GM13976 (cell line): Measurements from ENCODE around the gene GNRH2.
A peak's percentile ranks its signal among the peaks of the same experiment; 100 is the strongest.

Experiments
- DNase-seq: peaks from one replicate; pipeline ENCODE4 v3.0.0; 2012; ENCODE audit warnings: low spot score
- in situ Hi-C: fragments of 300-500 bp; cut with MboI; formaldehyde crosslinking; loops from one replicate; pipeline ENCODE4 v1.12.0; 2022; ENCODE audit warnings: low sequenced_read_pairs, mixed read lengths, inconsistent platforms; ENCODE audit not compliant: unreplicated experiment
- TF ChIP-seq, protein P1 (sequence below): IDR thresholded peaks from 2 replicates; pipeline ENCODE4 v1.5.1; 2012; ENCODE audit warnings: borderline replicate concordance, mild to moderate bottlenecking; ENCODE audit not compliant: insufficient read depth; ENCODE audit errors: extremely low read depth, missing control alignments, control extremely low read depth

The GNRH2 gene

GRCh38 chr20:3040086-3040485 is 3.3 kb upstream of the GNRH2 start:
- in situ Hi-C loops: no loop called here
- TF ChIP-seq, protein P1, sequence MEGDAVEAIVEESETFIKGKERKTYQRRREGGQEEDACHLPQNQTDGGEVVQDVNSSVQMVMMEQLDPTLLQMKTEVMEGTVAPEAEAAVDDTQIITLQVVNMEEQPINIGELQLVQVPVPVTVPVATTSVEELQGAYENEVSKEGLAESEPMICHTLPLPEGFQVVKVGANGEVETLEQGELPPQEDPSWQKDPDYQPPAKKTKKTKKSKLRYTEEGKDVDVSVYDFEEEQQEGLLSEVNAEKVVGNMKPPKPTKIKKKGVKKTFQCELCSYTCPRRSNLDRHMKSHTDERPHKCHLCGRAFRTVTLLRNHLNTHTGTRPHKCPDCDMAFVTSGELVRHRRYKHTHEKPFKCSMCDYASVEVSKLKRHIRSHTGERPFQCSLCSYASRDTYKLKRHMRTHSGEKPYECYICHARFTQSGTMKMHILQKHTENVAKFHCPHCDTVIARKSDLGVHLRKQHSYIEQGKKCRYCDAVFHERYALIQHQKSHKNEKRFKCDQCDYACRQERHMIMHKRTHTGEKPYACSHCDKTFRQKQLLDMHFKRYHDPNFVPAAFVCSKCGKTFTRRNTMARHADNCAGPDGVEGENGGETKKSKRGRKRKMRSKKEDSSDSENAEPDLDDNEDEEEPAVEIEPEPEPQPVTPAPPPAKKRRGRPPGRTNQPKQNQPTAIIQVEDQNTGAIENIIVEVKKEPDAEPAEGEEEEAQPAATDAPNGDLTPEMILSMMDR: no peak
- no peak for DNase-seq

- TF ChIP-seq, protein P1: no peak
- in situ Hi-C loops: no loop called here
- no peak for DNase-seq
Observed at GRCh38 chr20:3041854-3042409, 1.5 kb upstream of the GNRH2 start.

DNA sequence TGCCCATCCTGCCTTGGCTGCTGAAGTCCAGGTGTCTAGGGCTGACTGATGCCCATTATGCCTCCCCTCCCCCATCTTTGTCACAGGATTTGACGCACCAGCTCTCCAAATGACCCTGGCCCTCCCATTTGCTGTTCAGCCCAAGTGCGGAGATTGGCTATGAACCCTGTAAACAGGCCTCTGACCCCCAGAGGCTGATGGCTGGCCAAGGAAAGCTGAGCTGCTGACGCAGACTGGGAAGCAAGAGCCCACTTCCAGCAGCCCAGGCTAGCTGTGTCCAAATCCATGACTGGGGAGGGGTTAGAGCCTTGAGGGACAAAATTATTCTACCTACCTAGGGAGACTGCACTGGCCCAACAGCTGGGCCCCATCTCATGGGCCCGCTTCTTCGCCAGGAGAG is 797 bp upstream of the GNRH2 start:
- no peak for DNase-seq
- TF ChIP-seq, protein P1: no peak
- in situ Hi-C loops: no loop called here

DNA sequence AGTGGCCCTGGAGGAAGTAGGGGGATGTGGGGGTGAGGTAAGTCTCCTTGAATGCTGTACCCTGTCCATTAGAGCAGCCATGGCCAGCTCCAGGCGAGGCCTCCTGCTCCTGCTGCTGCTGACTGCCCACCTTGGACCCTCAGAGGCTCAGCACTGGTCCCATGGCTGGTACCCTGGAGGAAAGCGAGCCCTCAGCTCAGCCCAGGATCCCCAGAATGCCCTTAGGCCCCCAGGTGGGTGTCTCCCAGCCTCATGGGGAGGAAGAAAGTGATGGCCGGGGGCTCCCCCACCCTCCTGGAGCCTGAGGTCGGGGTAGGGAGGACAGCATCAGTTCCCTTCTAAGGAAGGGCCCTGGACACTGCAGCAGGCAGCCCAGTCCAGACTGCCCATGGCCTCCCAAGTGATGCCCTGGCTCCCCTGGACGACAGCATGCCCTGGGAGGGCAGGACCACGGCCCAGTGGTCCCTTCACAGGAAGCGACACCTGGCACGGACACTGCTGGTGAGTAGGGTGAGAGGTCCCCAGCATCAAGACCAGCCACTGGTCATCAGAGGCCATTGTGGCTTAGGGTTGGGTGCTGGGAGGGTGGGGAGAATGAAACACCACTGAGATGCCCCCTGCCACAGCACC is 1.0 kb downstream of the GNRH2 start:
- TF ChIP-seq, protein P1: no peak
- DNase-seq: no peak
- in situ Hi-C loops: no loop called here

GRCh38 chr20:3045042-3045815 is 1.8 kb downstream of the GNRH2 start:
- in situ Hi-C loops: no loop called here
- TF ChIP-seq, protein P1: no peak
- peak; percentile 87 for DNase-seq

- TF ChIP-seq, protein P1: no peak
- in situ Hi-C loops: no loop called here
- DNase-seq: peak; percentile 97
Observed at GRCh38 chr20:3045816-3046676, 2.6 kb downstream of the GNRH2 start, which contains the start of gene MRPS26. Gene MRPS26, plus strand, starts transcription at chr20:3046052. Its CDS starts 17 bp downstream, at chr20:3046069.
